ENCODE measurements around the gene TRAPPC2L.

The TRAPPC2L gene

DNA sequence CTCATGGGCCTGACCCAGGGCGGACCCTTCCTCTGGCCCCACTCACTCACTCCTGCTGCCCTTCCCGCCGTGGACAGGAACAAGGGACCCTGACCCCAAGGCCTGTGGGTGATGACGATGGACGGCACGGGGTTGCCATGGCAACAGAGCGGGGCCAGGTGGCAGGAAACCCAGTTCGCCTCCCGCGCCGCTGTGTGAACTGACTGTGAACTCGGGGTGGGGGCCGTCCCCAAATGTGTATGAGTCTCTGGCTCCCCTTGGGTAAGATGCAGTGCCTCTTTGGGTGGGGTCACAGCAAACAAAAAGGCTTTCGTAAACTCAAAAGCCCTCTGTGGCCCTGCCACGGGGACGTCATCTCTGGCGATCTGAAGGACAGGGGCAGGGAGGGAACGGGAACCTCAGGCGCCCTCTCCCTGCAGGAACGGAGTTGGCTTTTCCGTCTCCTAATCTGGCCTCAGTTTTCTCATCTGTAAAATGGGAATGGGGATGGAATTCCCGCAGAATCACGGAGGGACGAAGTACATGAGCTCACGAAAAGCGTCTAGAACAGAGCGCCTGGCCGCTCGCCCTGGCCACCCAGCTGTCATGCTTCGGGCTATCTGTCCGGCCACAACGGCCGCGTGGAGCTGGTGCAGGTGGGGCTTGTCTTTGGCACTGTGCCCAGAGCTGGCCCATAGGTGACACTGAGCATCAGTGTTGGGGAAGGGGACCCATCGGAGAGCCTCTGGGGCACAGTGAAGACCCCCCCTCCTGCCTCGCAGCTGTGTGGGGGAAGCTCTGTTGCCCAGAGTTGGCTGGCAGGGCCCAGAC lies 54.4 kb downstream of the TRAPPC2L start:
- intact Hi-C loops (cut with micrococcal nuclease) = no loop called here
- no peak overlapping the region for H3K27ac Mint-ChIP-seq
- peaks cover 8% of the 10 kb centered on the region for H3K4me1 Mint-ChIP-seq (ENCODE audit: low read depth)
- H3K27me3 Mint-ChIP-seq = no peaks in the 10 kb centered on the region
- peaks cover 58% of the 10 kb centered on the region for H3K36me3 Mint-ChIP-seq (ENCODE audit: low read depth)
- no peaks in the 10 kb centered on the region for H3K9me3 Mint-ChIP-seq
- H3K4me3 Mint-ChIP-seq = no peak overlapping the region

DNA sequence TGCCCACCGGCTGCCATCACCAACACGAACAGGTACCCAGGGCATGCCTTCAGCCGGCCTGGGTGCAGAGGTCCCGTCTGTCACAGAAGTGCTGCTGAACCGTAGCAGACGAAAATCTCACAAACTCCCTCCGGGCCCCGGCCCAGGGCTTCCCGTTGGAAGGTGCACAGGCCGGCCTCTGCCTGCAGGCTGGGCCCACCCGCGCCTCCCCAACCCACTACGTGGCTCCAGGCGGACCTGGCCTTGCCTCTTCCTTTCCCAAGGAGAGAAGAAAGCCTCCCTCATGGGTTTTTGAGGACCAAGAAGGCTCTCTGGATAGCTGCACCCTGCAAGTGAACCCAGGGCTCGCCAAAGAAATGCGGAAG lies 55.0 kb downstream of the TRAPPC2L start:
- no peak overlapping the region for H3K4me3 Mint-ChIP-seq
- peaks cover 6% of the 10 kb centered on the region for H3K4me1 Mint-ChIP-seq (ENCODE audit: low read depth)
- H3K36me3 Mint-ChIP-seq (ENCODE audit: low read depth) = peaks cover 64% of the 10 kb centered on the region
- no peaks in the 10 kb centered on the region for H3K27me3 Mint-ChIP-seq
- intact Hi-C loops (cut with micrococcal nuclease) = no loop called here
- H3K27ac Mint-ChIP-seq = no peak overlapping the region
- H3K9me3 Mint-ChIP-seq = no peaks in the 10 kb centered on the region
